SU-DHL-6 (cell line): ENCODE data around the gene NDUFC2.
A peak's percentile ranks its signal among the peaks of the same experiment; 100 is the strongest.

Experiments
- H2AFZ ChIP-seq: fragments of 200-600 bp; sonication (generic); 2 replicates; pipeline ENCODE4 v1.6.1; 2014; ENCODE audit warnings: low read depth, mild to moderate bottlenecking, moderate library complexity, mixed read lengths, antibody characterized with exemption, low read length; ENCODE audit not compliant: severe bottlenecking
- H3F3A ChIP-seq: fragments of 200-600 bp; shearing (Covaris generic); 2 replicates; pipeline ENCODE4 v1.6.0; 2016; ENCODE audit warnings: antibody characterized with exemption, mild to moderate bottlenecking; ENCODE audit not compliant: insufficient read depth
- H3K27ac ChIP-seq: fragments of 200-600 bp; sonication (generic); 2 replicates; pipeline ENCODE4 v1.5.1; 2016; ENCODE audit warnings: low read depth, mild to moderate bottlenecking, low read length, moderate library complexity, mixed read lengths
- H3K27me3 ChIP-seq: fragments of 200-600 bp; sonication (generic), shearing (Covaris generic); 2 replicates; pipeline ENCODE4 v1.6.0; 2014; ENCODE audit warnings: mild to moderate bottlenecking, low read length
- H3K36me3 ChIP-seq: fragments of 200-600 bp; sonication (generic); 2 replicates; pipeline ENCODE4 v1.6.1; 2014; ENCODE audit warnings: mild to moderate bottlenecking, low read length, mixed read lengths
- H3K4me2 ChIP-seq: fragments of 300-600, 200-600 bp; shearing (Covaris generic), sonication (generic); 2 replicates; pipeline ENCODE4 v1.6.0; 2014; ENCODE audit warnings: low read length, low read depth, mild to moderate bottlenecking; ENCODE audit not compliant: poor library complexity, severe bottlenecking
- H3K4me3 ChIP-seq: fragments of 200-600 bp; sonication (generic); 2 replicates; pipeline ENCODE4 v1.5.1; 2014; ENCODE audit warnings: antibody characterized with exemption, low read length, mild to moderate bottlenecking, mixed read lengths; ENCODE audit not compliant: insufficient read depth, poor library complexity, severe bottlenecking
- H3K79me2 ChIP-seq: fragments of 200-600 bp; sonication (generic); 2 replicates; pipeline ENCODE4 v1.6.1; 2014; ENCODE audit warnings: mild to moderate bottlenecking, low read length, moderate library complexity; ENCODE audit not compliant: insufficient read depth
- H3K9ac ChIP-seq: fragments of 200-600 bp; sonication (generic); 2 replicates; pipeline ENCODE4 v1.7.0; 2014; ENCODE audit warnings: mild to moderate bottlenecking, low read length
- H3K9me2 ChIP-seq: fragments of 200-600 bp; sonication (generic); replicated peaks from 2 replicates; pipeline ENCODE4 v1.6.1; 2014; ENCODE audit warnings: low read length; ENCODE audit not compliant: insufficient read depth
- H3K9me3 ChIP-seq: fragments of 200-600 bp; sonication (generic); 2 replicates; pipeline ENCODE4 v1.6.1; 2014; ENCODE audit warnings: low read length, mixed read lengths; ENCODE audit not compliant: insufficient read depth
- H4K20me1 ChIP-seq: fragments of 200-600 bp; sonication (generic); 2 replicates; pipeline ENCODE4 v1.6.1; 2014; ENCODE audit warnings: low read depth, mild to moderate bottlenecking, antibody characterized with exemption, low read length, moderate library complexity, mixed read lengths
- CTCF ChIP-seq: fragments of 200-600 bp; sonication (generic); IDR thresholded peaks from one replicate; pipeline ENCODE4 v1.5.1; 2017; ENCODE audit warnings: antibody characterized with exemption, mild to moderate bottlenecking, low read length, moderate library complexity; ENCODE audit not compliant: insufficient read depth, poor library complexity, severe bottlenecking
- EZH2phosphoT487 ChIP-seq: fragments of 200-600 bp; sonication (generic), shearing (Covaris generic); conservative IDR thresholded peaks from 2 replicates; pipeline ENCODE4 v1.6.1; 2018; ENCODE audit warnings: mild to moderate bottlenecking, antibody characterized with exemption, low read length, moderate library complexity, mixed read lengths

The NDUFC2 gene

GRCh38 chr11:78039391-78039918, 40.2 kb downstream of the NDUFC2 start:
- Histone ChIP-seq H4K20me1 (no peaks in the 10 kb centered on the region), H3F3A (no peaks in the 10 kb centered on the region), H3K79me2 (no peaks in the 10 kb centered on the region), H3K9me3 (no peaks in the 10 kb centered on the region), H3K27ac (no peak overlapping the region), H3K36me3 (no peaks in the 10 kb centered on the region), H3K9ac (no peak overlapping the region), H3K4me2 (no peak overlapping the region), H3K4me3 (no peak overlapping the region), H3K27me3 (no peaks in the 10 kb centered on the region), H3K9me2 (no peaks in the 10 kb centered on the region), H2AFZ (peak overlapping the region; percentile 14)
- no peak for TF ChIP-seq CTCF
- TF ChIP-seq EZH2phosphoT487 = no peak

DNA sequence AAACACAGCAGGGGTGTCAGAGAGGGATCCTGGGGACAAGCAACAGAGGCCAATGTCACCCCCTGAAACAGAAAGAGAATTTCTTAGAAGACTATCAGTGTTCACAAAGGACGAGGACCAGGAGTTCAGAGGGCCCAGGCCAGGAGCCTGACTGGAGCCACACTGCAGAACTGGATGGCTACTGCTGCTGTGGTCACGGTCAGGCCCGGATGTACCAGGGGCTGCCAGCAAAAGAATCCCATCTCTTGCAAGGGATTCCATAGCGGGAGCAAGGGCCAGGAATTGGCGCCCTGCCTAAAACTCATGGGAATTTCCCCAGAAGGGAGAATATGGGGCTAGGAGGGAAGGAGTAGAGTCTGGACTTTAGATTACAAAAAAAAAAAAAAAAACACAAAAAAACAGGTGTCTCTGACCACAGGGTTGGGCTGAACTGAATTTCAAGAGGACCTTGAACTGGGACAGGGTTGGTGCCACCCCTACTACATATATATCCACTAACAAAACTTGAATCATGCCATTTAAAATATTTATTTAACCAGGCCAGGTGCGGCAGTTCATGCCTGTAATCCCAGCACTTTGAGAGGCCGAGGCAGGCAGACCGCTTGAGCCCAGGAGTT, 40.9 kb downstream of the NDUFC2 start:
- H3K4me3 ChIP-seq = no peak overlapping the region
- no peaks in the 10 kb centered on the region for H3K36me3 ChIP-seq
- H3K27ac ChIP-seq = no peak overlapping the region
- no peak overlapping the region for H2AFZ ChIP-seq
- no peaks in the 10 kb centered on the region for H3F3A ChIP-seq
- H3K27me3 ChIP-seq = no peaks in the 10 kb centered on the region
- H3K79me2 ChIP-seq = no peaks in the 10 kb centered on the region
- no peaks in the 10 kb centered on the region for H4K20me1 ChIP-seq
- no peak overlapping the region for H3K9ac ChIP-seq
- H3K9me3 ChIP-seq = no peaks in the 10 kb centered on the region
- TF ChIP-seq EZH2phosphoT487 (no peak), CTCF (no peak)
- H3K4me2 ChIP-seq = no peak overlapping the region
- no peaks in the 10 kb centered on the region for H3K9me2 ChIP-seq

DNA sequence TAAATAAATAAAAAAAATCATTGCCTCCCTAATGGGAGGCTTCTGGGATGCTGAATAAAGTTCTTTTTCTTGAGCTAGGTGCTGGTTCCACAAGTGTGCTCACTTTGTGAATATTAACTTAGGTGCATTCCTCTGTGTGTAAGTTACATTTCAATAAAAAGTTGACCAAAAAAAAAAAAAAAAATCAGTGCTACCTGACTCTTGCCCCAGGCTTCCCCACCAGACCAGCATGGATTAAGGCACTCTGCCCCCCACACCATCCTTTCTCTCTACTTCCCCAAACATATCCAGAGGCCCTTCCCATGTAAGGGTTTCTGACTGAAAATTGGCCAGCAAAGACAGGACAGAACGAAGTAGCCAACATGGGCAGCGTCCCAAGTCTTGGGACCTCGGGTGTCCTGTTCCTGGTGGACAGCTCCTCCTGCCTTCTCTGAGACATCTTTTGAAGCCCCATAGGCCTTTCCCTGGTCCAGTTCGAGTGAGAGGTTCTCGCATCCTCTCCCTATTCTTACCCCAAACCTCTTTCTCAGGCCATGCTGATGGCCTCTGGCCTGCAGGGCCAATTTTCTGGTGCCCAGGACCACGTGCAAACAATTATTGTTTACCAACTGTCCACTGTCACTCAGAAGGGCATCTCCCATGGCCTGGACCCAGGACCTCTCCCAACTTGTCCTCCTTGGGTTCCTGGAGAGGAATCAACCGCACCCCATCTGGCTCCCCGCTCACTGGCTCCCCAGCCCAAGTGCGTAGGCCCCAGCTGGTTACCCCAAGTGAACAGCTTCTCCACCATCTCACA, 41.6 kb downstream of the NDUFC2 start:
- Histone ChIP-seq H3K9me2 (no peaks in the 10 kb centered on the region), H3F3A (no peaks in the 10 kb centered on the region), H3K27me3 (no peaks in the 10 kb centered on the region), H4K20me1 (no peaks in the 10 kb centered on the region), H3K4me2 (no peak overlapping the region), H3K79me2 (no peaks in the 10 kb centered on the region), H2AFZ (no peak overlapping the region), H3K27ac (no peak overlapping the region), H3K4me3 (no peak overlapping the region), H3K9ac (no peak overlapping the region), H3K9me3 (no peaks in the 10 kb centered on the region), H3K36me3 (no peaks in the 10 kb centered on the region)
- no peak for TF ChIP-seq EZH2phosphoT487
- TF ChIP-seq CTCF = no peak
